Fibroblast of lung (primary cell): ENCODE results near the gene ATP1A2. TPM values are rescaled to one million over a fixed set of nuclear protein-coding genes. Genes with fewer than 3 reads are reported as not detected.

ENCODE experiments used
- DNase-seq, 2 donors: peaks; one replicate each; pipeline versions ENCODE4 v3.0.0 to v3.0.0-alpha.2; 2010; ENCODE audit warnings: low read depth in 2 of 2
- H2AFZ ChIP-seq: 2 replicates; pipeline ENCODE4 v1.5.1; 2012; ENCODE audit warnings: low read length, control low read depth, inconsistent platforms
- H3K27ac ChIP-seq: 2 replicates; pipeline ENCODE4 v1.5.1; 2011; ENCODE audit warnings: low read length, control low read depth; ENCODE audit not compliant: insufficient read depth
- H3K27me3 ChIP-seq: 2 replicates; pipeline ENCODE4 v1.5.1; 2011; ENCODE audit warnings: mild to moderate bottlenecking, low read length; ENCODE audit not compliant: control insufficient read depth, insufficient read depth
- H3K36me3 ChIP-seq: 2 replicates; pipeline ENCODE4 v1.5.1; 2011; ENCODE audit warnings: low read length; ENCODE audit not compliant: control insufficient read depth, insufficient read depth
- H3K4me1 ChIP-seq: 2 replicates; pipeline ENCODE4 v1.5.1; 2011; ENCODE audit warnings: low read length; ENCODE audit not compliant: control insufficient read depth, insufficient read depth; ENCODE audit errors: extremely low read depth
- H3K4me2 ChIP-seq: 2 replicates; pipeline ENCODE4 v1.5.1; 2011; ENCODE audit warnings: low read length, control low read depth; ENCODE audit not compliant: insufficient read depth; ENCODE audit errors: extremely low read depth
- H3K4me3 ChIP-seq, 4 experiments: fragments of 200-600 bp in 1 of 4; sonication (generic) in 1 of 4; replicated peaks in 1 of 4; 2 replicates each; pipeline ENCODE4 v1.5.1; 2011 to 2016; ENCODE audit warnings: low read length in 4 of 4, low read depth in 3 of 4, mild to moderate bottlenecking in 3 of 4, control low read depth in 2 of 4, inconsistent platforms in 1 of 4, mixed read lengths in 1 of 4; ENCODE audit not compliant: insufficient read depth in 1 of 4; ENCODE audit errors: control extremely low read depth in 1 of 4
- H3K79me2 ChIP-seq: 2 replicates; pipeline ENCODE4 v1.5.1; 2012; ENCODE audit warnings: mild to moderate bottlenecking, low read length, inconsistent platforms; ENCODE audit not compliant: control insufficient read depth, insufficient read depth
- H3K9ac ChIP-seq: 2 replicates; pipeline ENCODE4 v1.5.1; 2011; ENCODE audit warnings: mild to moderate bottlenecking, low read length, control low read depth; ENCODE audit not compliant: insufficient read depth
- H3K9me3 ChIP-seq: 2 replicates; pipeline ENCODE4 v1.5.1; 2012; ENCODE audit warnings: low read depth, low read length; ENCODE audit not compliant: control insufficient read depth, insufficient read depth
- H4K20me1 ChIP-seq: 2 replicates; pipeline ENCODE4 v1.5.1; 2011; ENCODE audit warnings: low read length; ENCODE audit not compliant: control insufficient read depth, insufficient read depth; ENCODE audit errors: extremely low read depth
- CTCF ChIP-seq, 2 donors: IDR thresholded peaks in 1 of 2; conservative IDR thresholded peaks in 1 of 2; 1 replicate in 1 of 2; 2 replicates in 1 of 2; pipeline ENCODE4 v1.5.1; 2011 to 2012; ENCODE audit warnings: low read length in 2 of 2, control low read depth in 1 of 2, inconsistent platforms in 1 of 2, low read depth in 1 of 2, mild to moderate bottlenecking in 1 of 2
- EZH2 ChIP-seq: IDR thresholded peaks from 2 replicates; pipeline ENCODE4 v1.5.1; 2012; ENCODE audit warnings: low read length, control low read depth, mild to moderate bottlenecking; ENCODE audit errors: missing control alignments
- polyA plus RNA-seq, 2 donors: library from polyadenylated mRNA; depleted of rRNA in 1 of 2; stranded (reverse) in 1 of 2; unstranded in 1 of 2; fragments of >200 nt; gene quantifications; 2 replicates each; pipeline ENCODE4 v1.2.1, GENCODE V29; 2011 to 2012; ENCODE audit warnings: missing spikeins in 1 of 2
- total RNA-seq: library from RNA; depleted of rRNA; stranded (reverse); fragments of >200 nt; gene quantifications from 2 replicates; pipeline ENCODE4 v1.2.1, GENCODE V29; 2014

The ATP1A2 gene
- total and polyA plus RNA-seq, 2 donors (not counting 1 experiment from before 2014, with no cell fraction given), result 0.44 to 1.8 TPM

- no peak for DNase-seq
- Histone ChIP-seq H3K9ac (no peak overlapping the region), H3K27me3 (no peaks in the 10 kb centered on the region), H2AFZ (no peak overlapping the region), H3K9me3 (no peaks in the 10 kb centered on the region), H3K36me3 (no peaks in the 10 kb centered on the region), H4K20me1 (no peaks in the 10 kb centered on the region), H3K79me2 (no peaks in the 10 kb centered on the region), H3K4me2 (no peak overlapping the region), H3K27ac (no peak overlapping the region), H3K4me1 (no peaks in the 10 kb centered on the region), H3K4me3 (no peak overlapping the region)
- TF ChIP-seq EZH2 (no peak), CTCF (conservative IDR thresholded peaks at IDR 0.05 in 1 of 2, IDR thresholded peaks at IDR 0.05 in 1 of 2; ENCODE audit: low read depth in 1 of 2, low read length in 2 of 2) (no peak)
Measured at GRCh38 chr1:160089883-160090282, 25.7 kb upstream of the ATP1A2 start.

- H3K4me1 ChIP-seq, result no peaks in the 10 kb centered on the region
- H3K27ac ChIP-seq, result no peak overlapping the region
- H3K9ac ChIP-seq, result no peak overlapping the region
- no peak for DNase-seq
- no peaks in the 10 kb centered on the region for H3K79me2 ChIP-seq
- H3K27me3 ChIP-seq, result no peaks in the 10 kb centered on the region
- no peak overlapping the region for H3K4me2 ChIP-seq
- TF ChIP-seq CTCF (conservative IDR thresholded peaks at IDR 0.05 in 1 of 2, IDR thresholded peaks at IDR 0.05 in 1 of 2; ENCODE audit: low read depth in 1 of 2, low read length in 2 of 2) (no peak), EZH2 (no peak)
- H3K4me3 ChIP-seq, result no peak overlapping the region
- H4K20me1 ChIP-seq, result no peaks in the 10 kb centered on the region
- H2AFZ ChIP-seq, result no peak overlapping the region
- H3K9me3 ChIP-seq, result no peaks in the 10 kb centered on the region
- no peaks in the 10 kb centered on the region for H3K36me3 ChIP-seq
Measured at GRCh38 chr1:160090760-160091159, 24.8 kb upstream of the ATP1A2 start.

- DNase-seq, result no peak
- Histone ChIP-seq H3K4me1 (no peaks in the 10 kb centered on the region), H3K27ac (no peak overlapping the region), H3K4me2 (no peak overlapping the region), H4K20me1 (no peaks in the 10 kb centered on the region), H3K9ac (no peak overlapping the region), H3K36me3 (no peaks in the 10 kb centered on the region), H2AFZ (no peak overlapping the region), H3K27me3 (no peaks in the 10 kb centered on the region), H3K9me3 (no peaks in the 10 kb centered on the region), H3K79me2 (no peaks in the 10 kb centered on the region), H3K4me3 (no peak overlapping the region)
- TF ChIP-seq EZH2, result no peak
- no peak for TF ChIP-seq CTCF (conservative IDR thresholded peaks at IDR 0.05 in 1 of 2, IDR thresholded peaks at IDR 0.05 in 1 of 2; ENCODE audit: low read depth in 1 of 2, low read length in 2 of 2)
Measured at GRCh38 chr1:160091666-160092223, 23.8 kb upstream of the ATP1A2 start.
